Esophagus muscularis mucosa (tissue), 3 donors: Measurements from ENCODE around the gene MLC1.

Experiments used
- CTCF ChIP-seq, 3 experiments: fragments of 200-600 bp in 2 of 3; fragments of 450-650 bp in 1 of 3; sonication (generic) in 2 of 3; IDR thresholded peaks; one replicate each; pipeline ENCODE4 v1.5.1; 2017 to 2019; ENCODE audit warnings: antibody characterized with exemption in 3 of 3, mild to moderate bottlenecking in 2 of 3, moderate library complexity in 1 of 3
- POLR2A ChIP-seq: fragments of 450-650 bp; IDR thresholded peaks from one replicate; pipeline ENCODE4 v1.6.1; 2017; ENCODE audit warnings: antibody characterized with exemption, moderate library complexity, mild to moderate bottlenecking, low read depth
- POLR2AphosphoS5 ChIP-seq, 2 donors: sonication (generic); formaldehyde crosslinking; IDR thresholded peaks; one replicate each; pipeline ENCODE4 v1.6.1; 2017; ENCODE audit warnings: antibody characterized with exemption in 2 of 2

- no peak for TF ChIP-seq POLR2A
- TF ChIP-seq CTCF (IDR thresholded peaks at IDR 0.05) = no peak
- TF ChIP-seq POLR2AphosphoS5 (IDR thresholded peaks at IDR 0.05) = no peak
Measured at GRCh38 chr22:50040717-50041116, 44.5 kb downstream of the MLC1 start.
